ENCODE results near the gene DIO1.

DNA sequence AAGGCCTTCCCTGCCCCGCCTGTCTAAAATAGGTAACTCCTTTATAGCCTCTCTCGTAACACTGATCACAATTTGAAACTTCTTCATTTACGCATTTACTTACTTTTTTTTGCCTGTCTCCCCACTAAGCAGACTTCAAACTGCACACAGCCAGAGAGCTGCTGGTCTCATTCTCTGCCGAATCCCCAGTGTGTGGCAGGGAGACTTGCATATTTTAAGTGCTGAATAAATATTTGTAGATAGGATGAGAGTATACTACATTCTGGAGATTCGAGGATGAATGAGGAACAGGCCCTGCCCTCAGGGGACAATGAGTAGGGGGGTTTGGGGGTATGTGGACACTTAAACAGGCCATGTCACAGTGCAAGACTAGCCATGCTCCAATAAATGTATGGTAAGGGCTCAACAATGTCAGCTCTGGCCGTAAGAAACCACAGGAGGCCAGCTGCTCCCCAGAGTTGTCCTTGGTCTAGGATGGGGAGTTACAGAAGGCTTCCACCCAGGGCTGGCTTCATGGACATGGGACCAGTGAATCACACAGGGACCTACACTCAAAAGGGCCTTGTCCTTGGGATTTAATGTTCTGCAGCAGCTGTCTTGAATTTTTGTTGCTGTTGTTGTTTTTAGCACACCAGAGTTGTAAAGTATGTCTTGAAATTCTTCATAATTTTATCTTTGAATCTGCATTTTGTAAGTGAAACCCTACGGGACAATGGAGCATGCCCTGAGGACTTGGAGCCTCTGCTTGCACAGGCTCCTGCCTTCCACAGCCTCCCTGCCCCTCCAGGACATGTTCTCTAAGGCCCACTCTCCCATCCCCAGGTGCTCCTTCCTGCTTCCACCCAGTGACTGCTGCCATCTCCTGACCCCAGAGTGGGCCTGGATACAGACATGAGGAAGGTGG lies 8.5 kb downstream of the DIO1 start:
- no peak for TF ChIP-seq CTCF (IDR thresholded peaks at IDR 0.05)
- TF ChIP-seq POLR2A (IDR thresholded peaks at IDR 0.05), result no peak
